GM12874 (cell line): ENCODE results near the gene FAM174B.

Experiments
- CTCF ChIP-seq: IDR thresholded peaks from 2 replicates; pipeline ENCODE4 v1.5.1; 2011; ENCODE audit warnings: low read depth, mild to moderate bottlenecking, control low read depth, low read length, moderate library complexity; ENCODE audit not compliant: insufficient read depth

FAM174B gene

DNA sequence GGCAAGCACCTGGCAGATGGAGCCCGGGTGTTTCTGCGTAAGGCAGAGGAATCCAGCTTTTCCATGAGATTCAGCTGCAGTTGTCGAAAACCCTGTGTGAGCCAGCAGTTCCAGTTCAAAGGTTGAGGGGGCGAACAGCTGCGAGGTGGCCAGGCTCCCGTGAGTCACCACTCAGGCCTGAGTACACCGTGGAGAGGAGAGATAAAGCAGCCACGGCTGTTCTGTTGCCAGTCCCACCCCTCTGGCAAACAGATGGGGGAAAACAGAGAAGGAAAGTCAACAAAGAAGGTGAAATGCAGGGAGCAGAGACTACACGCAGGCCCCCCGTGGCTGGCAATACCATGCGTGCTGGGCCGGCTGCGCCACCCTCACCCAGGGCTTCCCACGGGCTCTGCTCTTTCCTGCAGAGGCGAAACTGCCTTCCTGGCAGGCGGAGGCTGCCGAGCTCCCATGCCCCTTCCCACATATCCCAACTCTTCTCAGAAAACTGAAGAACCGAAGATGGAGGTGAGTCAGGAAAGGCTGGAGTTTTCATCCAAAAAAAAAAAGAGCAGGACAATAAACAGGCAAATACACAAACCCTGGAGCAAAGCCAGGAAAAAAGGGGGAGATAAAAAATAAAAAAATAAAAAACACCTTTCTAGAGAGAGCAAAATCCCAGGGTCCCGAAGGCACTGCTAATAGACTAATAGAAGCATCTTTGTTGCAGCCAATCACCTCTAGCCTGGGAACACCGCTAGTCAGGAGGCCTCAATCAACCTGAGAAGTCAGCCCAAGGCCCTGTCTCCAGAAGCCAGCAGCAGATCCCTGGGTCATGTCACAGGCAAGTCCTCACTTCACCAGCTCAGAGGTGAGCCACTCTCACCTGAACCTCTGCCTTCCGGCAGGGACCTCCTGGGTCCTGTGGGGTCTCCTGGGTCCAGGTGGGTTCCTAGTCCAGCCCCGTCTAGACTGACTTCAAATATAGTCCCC is 37.7 kb downstream of the FAM174B start:
- no peak for TF ChIP-seq CTCF

DNA sequence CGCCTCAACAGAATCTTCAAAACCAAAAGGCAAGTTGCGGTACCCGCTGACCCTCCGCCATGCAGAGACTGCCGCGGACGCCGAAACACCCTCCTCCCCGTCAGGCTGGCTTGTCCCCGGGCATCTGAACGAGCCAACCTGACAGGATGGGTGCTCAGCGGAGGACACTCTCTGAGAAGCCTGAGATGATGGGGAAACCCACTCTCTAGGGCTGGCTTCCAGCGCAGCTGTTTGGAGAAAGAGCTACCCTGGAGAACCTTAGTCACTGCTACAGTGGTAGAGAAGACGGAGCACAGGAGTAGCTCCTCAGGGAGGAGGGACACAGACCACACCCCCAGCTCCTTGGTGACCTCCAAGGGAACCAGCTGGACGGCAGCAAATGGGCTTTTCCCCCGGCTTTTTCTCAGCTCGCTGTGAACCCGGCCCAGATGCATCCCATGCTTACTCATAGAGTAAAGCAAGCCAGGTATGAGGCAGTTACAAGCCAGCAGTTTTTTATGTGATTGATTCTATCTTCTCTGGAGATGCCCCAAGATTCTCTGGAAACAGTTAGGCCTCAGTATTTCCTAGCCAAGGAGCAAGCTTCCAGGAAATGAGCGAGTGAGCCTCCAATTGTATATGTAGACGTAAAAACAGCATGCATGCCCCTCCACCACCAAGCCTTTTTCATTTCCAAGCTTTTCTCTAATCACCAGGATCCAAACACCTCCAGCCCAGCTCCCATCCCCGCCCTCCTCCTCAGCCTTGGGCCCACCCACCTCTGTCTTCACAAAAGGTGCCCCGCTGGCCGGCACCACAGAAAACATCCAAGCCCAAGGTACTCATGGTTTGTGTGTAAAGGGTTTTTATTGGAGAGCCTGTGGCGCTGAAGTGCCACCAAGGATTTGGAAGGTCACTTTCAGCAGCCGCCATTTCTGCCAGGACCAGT is 38.7 kb downstream of the FAM174B start:
- no peak for TF ChIP-seq CTCF

DNA sequence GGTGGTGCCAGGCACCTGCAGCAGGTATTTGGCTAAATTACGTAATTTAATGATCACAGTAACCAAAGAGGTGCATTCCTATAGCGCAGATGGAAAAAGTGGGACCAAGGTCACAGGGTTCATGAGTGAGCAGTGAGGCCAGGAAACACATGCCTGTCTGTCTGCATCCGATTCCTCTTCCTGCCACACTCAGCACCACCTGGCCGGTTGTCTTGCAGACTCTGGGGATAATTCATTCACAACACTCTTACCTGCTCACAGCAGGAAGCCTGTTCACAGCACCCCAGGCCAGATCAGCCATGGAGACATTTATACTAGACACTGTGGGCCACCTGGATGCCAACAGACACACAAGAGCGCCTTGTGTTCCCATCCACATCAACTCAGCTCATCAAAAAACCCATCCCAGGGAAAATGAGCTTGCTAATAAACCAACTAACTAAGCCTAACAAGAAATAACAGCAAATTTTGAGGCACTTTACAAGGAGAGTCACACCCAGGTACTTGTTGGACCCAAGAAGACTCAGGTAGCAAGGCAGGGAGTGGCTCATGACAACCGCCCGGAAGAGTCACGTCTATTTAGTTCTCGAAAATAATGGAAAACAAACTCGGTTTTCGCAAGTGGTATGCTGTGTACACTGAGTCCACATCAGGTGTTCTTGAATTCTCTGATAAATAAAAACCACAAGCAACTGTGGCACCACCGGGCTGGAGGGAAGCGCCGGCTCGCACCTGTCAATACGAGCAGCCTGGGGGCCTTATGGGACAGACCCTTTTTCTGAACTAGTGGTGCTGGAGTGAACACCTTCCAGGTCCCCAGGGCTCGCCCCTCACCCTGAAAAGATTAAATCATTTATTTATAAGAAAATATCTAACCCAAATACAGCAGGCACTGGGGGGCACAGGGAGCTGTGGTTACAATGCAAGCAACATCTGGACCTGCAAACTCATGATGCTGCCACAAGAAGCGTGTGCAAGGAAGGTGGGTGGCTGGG is 40.5 kb downstream of the FAM174B start:
- no peak for TF ChIP-seq CTCF

DNA sequence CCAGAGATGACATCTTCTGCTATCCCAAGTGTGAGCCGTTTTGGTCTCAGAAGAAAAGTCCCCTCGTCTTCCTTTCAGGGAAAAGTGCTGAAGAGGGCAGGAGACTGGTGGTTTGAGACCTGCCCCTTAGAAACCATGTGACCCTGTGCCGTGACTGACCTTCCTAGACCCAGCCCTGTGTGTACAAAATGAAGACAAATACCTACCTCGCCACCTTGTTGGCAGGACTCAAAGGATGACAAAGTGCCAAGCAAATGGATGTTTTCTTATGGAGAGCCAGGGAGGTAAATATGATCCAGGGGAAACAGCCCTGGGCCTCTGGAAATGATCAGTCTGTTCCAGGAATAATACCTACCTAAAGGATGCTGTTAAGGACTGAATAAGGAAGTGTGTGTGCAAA is 41.3 kb downstream of the FAM174B start:
- no peak for TF ChIP-seq CTCF

GRCh38 chr15:92613841-92614240 is 41.7 kb downstream of the FAM174B start:
- TF ChIP-seq CTCF: no peak

DNA sequence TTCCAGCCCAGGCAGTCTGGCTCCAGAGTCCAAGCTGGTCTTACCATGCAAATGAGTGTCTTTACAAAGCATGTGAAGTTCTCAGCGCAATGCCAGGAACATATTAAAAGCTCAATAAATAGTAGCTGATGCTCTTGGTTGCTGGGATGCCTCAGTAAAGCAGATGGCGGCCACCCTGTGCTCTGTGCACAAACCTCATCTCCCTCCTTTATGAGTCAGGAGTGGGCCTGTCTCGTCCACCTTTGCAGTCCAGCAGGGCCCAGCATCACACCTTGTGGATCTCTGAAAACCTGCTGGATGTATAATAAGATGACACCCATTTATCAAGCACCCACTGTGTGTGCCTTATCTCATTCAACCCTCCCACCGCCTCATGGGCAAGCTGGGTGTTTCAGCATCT is 42.7 kb downstream of the FAM174B start:
- TF ChIP-seq CTCF: no peak
